SK-N-SH (cell line): ENCODE results near the gene KRT20. TPM values are rescaled to one million over a fixed set of nuclear protein-coding genes. Genes with fewer than 3 reads are reported as not detected.

Source experiments
- CTCF ChIA-PET: fragments of 300-600, 350-600 bp; formaldehyde crosslinking; extraction: SDS; loops from one replicate; lab custom pipeline; 2021; lab: Yijun Ruan, JAX
- POLR2A ChIA-PET: fragments of 350-600 bp; sonication (Branson Sonifier 250); formaldehyde crosslinking; extraction: SDS; loops from one replicate; lab custom pipeline; 2020; ENCODE audit warnings: antibody characterized with exemption, inconsistent platforms; lab: Yijun Ruan, JAX
- DNase-seq: peaks from one replicate; pipeline ENCODE4 v3.0.0; 2012
- H2AFZ ChIP-seq: fragments of 200-600 bp; sonication (generic); 2 replicates; pipeline ENCODE4 v1.8.1; 2016; ENCODE audit warnings: antibody characterized with exemption, mild to moderate bottlenecking, low read depth
- H3F3A ChIP-seq: fragments of 200-600 bp; sonication (generic); replicated peaks from 2 replicates; pipeline ENCODE3; 2016; ENCODE audit warnings: antibody characterized with exemption, mild to moderate bottlenecking; ENCODE audit not compliant: insufficient read depth
- H3K27ac ChIP-seq, 2 experiments: fragments of 200-500 bp in 1 of 2; fragments of 200-600 bp in 1 of 2; sonication (Bioruptor generic) in 1 of 2; sonication (generic), shearing (Covaris generic) in 1 of 2; 2 replicates each; pipeline versions ENCODE4 v1.5.1 to v1.6.1; 2014 to 2016; ENCODE audit warnings: low read depth in 2 of 2, inconsistent platforms in 1 of 2, low read length in 1 of 2, mild to moderate bottlenecking in 1 of 2, mixed read lengths in 1 of 2
- H3K27me3 ChIP-seq: fragments of 200-600 bp; sonication (generic), shearing (Covaris generic); 2 replicates; pipeline ENCODE4 v1.6.1; 2016; ENCODE audit warnings: mixed run types; ENCODE audit not compliant: insufficient read depth
- H3K36me3 ChIP-seq, 2 experiments: fragments of 200-500 bp in 1 of 2; fragments of 200-600 bp in 1 of 2; sonication (Bioruptor generic) in 1 of 2; sonication (generic) in 1 of 2; replicated peaks in 1 of 2; 2 replicates each; pipeline versions ENCODE3 to v1.5.1; 2014 to 2016; ENCODE audit warnings: low read length in 1 of 2, mild to moderate bottlenecking in 1 of 2; ENCODE audit not compliant: insufficient read depth in 2 of 2, control insufficient read depth in 1 of 2
- H3K4me1 ChIP-seq, 2 experiments: fragments of 200-500 bp in 1 of 2; fragments of 200-600 bp in 1 of 2; sonication (Bioruptor generic) in 1 of 2; sonication (generic), shearing (Covaris generic) in 1 of 2; 2 replicates each; pipeline versions ENCODE4 v1.5.1 to v1.6.1; 2014 to 2016; ENCODE audit warnings: low read depth in 1 of 2, low read length in 1 of 2, mixed run types in 1 of 2; ENCODE audit not compliant: insufficient read depth in 2 of 2, control insufficient read depth in 1 of 2
- H3K4me2 ChIP-seq: fragments of 200-600 bp; sonication (generic), shearing (Covaris generic); 2 replicates; pipeline ENCODE4 v1.6.1; 2017; ENCODE audit warnings: mixed run types
- H3K4me3 ChIP-seq, 2 experiments: fragments of 200-500 bp in 1 of 2; fragments of 200-600 bp in 1 of 2; sonication (Bioruptor generic) in 1 of 2; sonication (generic), shearing (Covaris generic) in 1 of 2; 2 replicates each; pipeline versions ENCODE4 v1.5.1 to v1.8.1; 2014 to 2016; ENCODE audit warnings: low read depth in 2 of 2, inconsistent platforms in 1 of 2, low read length in 1 of 2, mild to moderate bottlenecking in 1 of 2, mixed read lengths in 1 of 2, moderate library complexity in 1 of 2
- H3K79me2 ChIP-seq: fragments of 200-600 bp; sonication (generic); 2 replicates; pipeline ENCODE4 v1.8.1; 2017; ENCODE audit warnings: mild to moderate bottlenecking; ENCODE audit not compliant: insufficient read depth
- H3K9ac ChIP-seq: fragments of 200-600 bp; sonication (generic); 2 replicates; pipeline ENCODE4 v1.6.1; 2017; ENCODE audit warnings: mixed run types
- H3K9me2 ChIP-seq: fragments of 200-600 bp; sonication (generic); 2 replicates; pipeline ENCODE4 v1.6.1; 2017; ENCODE audit warnings: mixed run types
- H3K9me3 ChIP-seq: fragments of 200-600 bp; sonication (generic); 2 replicates; pipeline ENCODE4 v1.6.1; 2017; ENCODE audit warnings: mixed run types, mild to moderate bottlenecking, moderate library complexity
- H4K20me1 ChIP-seq: fragments of 200-600 bp; sonication (generic); 2 replicates; pipeline ENCODE4 v1.6.1; 2017; ENCODE audit warnings: mild to moderate bottlenecking, mixed run types; ENCODE audit not compliant: insufficient read depth
- ELF1 ChIP-seq: IDR thresholded peaks from 2 replicates; pipeline ENCODE4 v1.4.0; 2012
- FOSL2 ChIP-seq: IDR thresholded peaks from 2 replicates; pipeline ENCODE4 v1.4.0; 2012; ENCODE audit warnings: low read depth, mild to moderate bottlenecking, moderate library complexity, borderline replicate concordance
- FOXJ3 ChIP-seq: sonication (generic); formaldehyde crosslinking; IDR thresholded peaks from 2 replicates; pipeline ENCODE4 v1.5.1; 2020; ENCODE audit warnings: mild to moderate bottlenecking, missing genetic modification reagents
- FOXM1 ChIP-seq: IDR thresholded peaks from 2 replicates; pipeline ENCODE4 v1.4.0; 2012; ENCODE audit warnings: low read depth, mild to moderate bottlenecking
- GABPA ChIP-seq: IDR thresholded peaks from 2 replicates; pipeline ENCODE4 v1.4.0; 2012; ENCODE audit warnings: low read depth, mild to moderate bottlenecking
- GATA2 ChIP-seq: sonication (generic); formaldehyde crosslinking; IDR thresholded peaks from 2 replicates; pipeline ENCODE4 v1.5.0; 2020; ENCODE audit warnings: mild to moderate bottlenecking, missing genetic modification reagents
- JUND ChIP-seq: IDR thresholded peaks from 2 replicates; pipeline ENCODE4 v1.4.0; 2012
- NFIC ChIP-seq: IDR thresholded peaks from 2 replicates; pipeline ENCODE4 v1.4.0; 2012; ENCODE audit warnings: borderline replicate concordance
- NRF1 ChIP-seq: IDR thresholded peaks from 2 replicates; pipeline ENCODE4 v1.6.1; 2012; ENCODE audit warnings: low read depth, mild to moderate bottlenecking, low read length
- POLR2AphosphoS5 ChIP-seq: IDR thresholded peaks from 2 replicates; pipeline ENCODE4 v1.6.1; 2012; ENCODE audit warnings: low read depth, low read length
- RCOR1 ChIP-seq: fragments of 150-350 bp; IDR thresholded peaks from 2 replicates; pipeline ENCODE4 v1.6.1; 2017; ENCODE audit warnings: antibody characterized with exemption, low read length
- RFX5 ChIP-seq: IDR thresholded peaks from 2 replicates; pipeline ENCODE4 v1.6.1; 2012; ENCODE audit warnings: mild to moderate bottlenecking, improper control_type of control experiment, low read length
- SIN3A ChIP-seq: IDR thresholded peaks from 2 replicates; pipeline ENCODE4 v1.6.1; 2012; ENCODE audit warnings: low read depth, mild to moderate bottlenecking, low read length, moderate library complexity, borderline replicate concordance
- TAF1 ChIP-seq: IDR thresholded peaks from 2 replicates; pipeline ENCODE4 v1.6.1; 2012; ENCODE audit warnings: low read depth, mild to moderate bottlenecking, low read length, moderate library complexity, borderline replicate concordance
- TCF12 ChIP-seq: IDR thresholded peaks from 2 replicates; pipeline ENCODE4 v1.4.0; 2012
- YY1 ChIP-seq: IDR thresholded peaks from 2 replicates; pipeline ENCODE4 v1.4.0; 2012; ENCODE audit warnings: low read depth, mild to moderate bottlenecking
- WGBS: methylation state at CpG from one replicate; pipeline ENCODE4 v1.1.6; 2017; ENCODE audit warnings: low lambda C conversion rate; 5-methylcytosine and 5-hydroxymethylcytosine counted together
- polyA plus RNA-seq, 3 experiments: library from polyadenylated mRNA; depleted of rRNA; stranded (reverse); fragments of >200 nt; gene quantifications; 2 replicates each; pipeline ENCODE4 v1.2.3, GENCODE V29; 2012
- TF ChIP-seq, protein P1 (sequence below): IDR thresholded peaks from 2 replicates; pipeline ENCODE4 v1.4.0; 2012; ENCODE audit warnings: low read depth, borderline replicate concordance
- TF ChIP-seq, protein P2 (sequence below): IDR thresholded peaks from 2 replicates; pipeline ENCODE4 v1.4.0; 2012; ENCODE audit warnings: low read depth, borderline replicate concordance
- TF ChIP-seq, protein P3 (sequence below): IDR thresholded peaks from 2 replicates; pipeline ENCODE4; 2012
- TF ChIP-seq, protein P4 (sequence below): fragments of 200-600 bp; sonication (generic); IDR thresholded peaks from 2 replicates; pipeline ENCODE4 v1.6.1; 2017; ENCODE audit warnings: antibody characterized with exemption, mild to moderate bottlenecking, moderate library complexity

KRT20 gene
- polyA plus RNA-seq, 1 of the 3 experiments (the other 2 are of a cell fraction): not detected

DNA sequence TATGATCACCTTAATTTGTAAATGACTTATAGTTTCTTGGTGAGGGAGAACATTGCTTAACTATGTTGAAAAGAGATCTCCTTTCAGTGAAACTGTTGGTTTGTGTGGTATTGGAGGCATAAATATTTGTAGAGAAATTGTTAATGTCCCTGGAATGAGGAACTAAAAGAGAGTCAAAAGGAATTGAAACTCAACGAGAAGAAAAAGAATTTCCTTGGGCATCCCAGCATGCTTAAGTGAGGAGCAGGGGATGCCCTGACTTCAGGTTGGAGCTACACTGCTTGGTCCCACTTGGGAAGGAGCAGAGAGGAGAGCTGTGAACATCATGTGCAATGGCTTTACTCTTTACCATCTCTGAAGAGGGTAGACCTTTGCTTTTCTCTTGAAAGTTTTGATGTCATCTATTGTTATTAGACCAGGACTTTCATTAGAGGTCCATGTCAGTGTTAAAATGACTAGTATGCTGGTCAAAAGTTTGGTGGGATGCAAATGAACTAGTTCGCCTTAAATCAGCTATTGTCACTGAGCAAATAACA is 30.7 kb upstream of the KRT20 start:
- H3K9me3 ChIP-seq: no peaks in the 10 kb centered on the region
- POLR2A ChIA-PET: no interaction called here
- WGBS: 15% methylated on average over 2 of the region's 2 CpGs
- H3K9ac ChIP-seq: peak overlapping the region; percentile 21; the same call in 1 of the 2 replicates
- H3F3A ChIP-seq: peaks cover 4% of the 10 kb centered on the region
- no peaks in the 10 kb centered on the region for H3K36me3 ChIP-seq
- no peaks in the 10 kb centered on the region for H3K9me2 ChIP-seq
- H3K79me2 ChIP-seq: no peaks in the 10 kb centered on the region
- H2AFZ ChIP-seq: peak overlapping the region; percentile 24; the same call in 1 of the 2 replicates
- no peak overlapping the region for H3K4me2 ChIP-seq
- DNase-seq: no peak
- no peaks in the 10 kb centered on the region for H4K20me1 ChIP-seq
- TF ChIP-seq, protein P1, sequence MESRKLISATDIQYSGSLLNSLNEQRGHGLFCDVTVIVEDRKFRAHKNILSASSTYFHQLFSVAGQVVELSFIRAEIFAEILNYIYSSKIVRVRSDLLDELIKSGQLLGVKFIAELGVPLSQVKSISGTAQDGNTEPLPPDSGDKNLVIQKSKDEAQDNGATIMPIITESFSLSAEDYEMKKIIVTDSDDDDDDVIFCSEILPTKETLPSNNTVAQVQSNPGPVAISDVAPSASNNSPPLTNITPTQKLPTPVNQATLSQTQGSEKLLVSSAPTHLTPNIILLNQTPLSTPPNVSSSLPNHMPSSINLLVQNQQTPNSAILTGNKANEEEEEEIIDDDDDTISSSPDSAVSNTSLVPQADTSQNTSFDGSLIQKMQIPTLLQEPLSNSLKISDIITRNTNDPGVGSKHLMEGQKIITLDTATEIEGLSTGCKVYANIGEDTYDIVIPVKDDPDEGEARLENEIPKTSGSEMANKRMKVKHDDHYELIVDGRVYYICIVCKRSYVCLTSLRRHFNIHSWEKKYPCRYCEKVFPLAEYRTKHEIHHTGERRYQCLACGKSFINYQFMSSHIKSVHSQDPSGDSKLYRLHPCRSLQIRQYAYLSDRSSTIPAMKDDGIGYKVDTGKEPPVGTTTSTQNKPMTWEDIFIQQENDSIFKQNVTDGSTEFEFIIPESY: no peak
- TF ChIP-seq FOXM1 (no peak), ELF1 (no peak), POLR2AphosphoS5 (no peak), NFIC (no peak), TAF1 (no peak), GATA2 (CRISPR knock-in tag) (no peak), RCOR1 (no peak), TCF12 (no peak), FOXJ3 (CRISPR knock-in tag) (no peak), RFX5 (no peak), FOSL2 (no peak), GABPA (no peak), YY1 (no peak), SIN3A (no peak)
- TF ChIP-seq, protein P2, sequence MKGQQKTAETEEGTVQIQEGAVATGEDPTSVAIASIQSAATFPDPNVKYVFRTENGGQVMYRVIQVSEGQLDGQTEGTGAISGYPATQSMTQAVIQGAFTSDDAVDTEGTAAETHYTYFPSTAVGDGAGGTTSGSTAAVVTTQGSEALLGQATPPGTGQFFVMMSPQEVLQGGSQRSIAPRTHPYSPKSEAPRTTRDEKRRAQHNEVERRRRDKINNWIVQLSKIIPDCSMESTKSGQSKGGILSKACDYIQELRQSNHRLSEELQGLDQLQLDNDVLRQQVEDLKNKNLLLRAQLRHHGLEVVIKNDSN: no peak
- peaks cover 0 to 4% of the 10 kb centered on the region in 2 experiments; a peak in 2 of 4 replicates for H3K4me1 ChIP-seq
- no peak overlapping the region for H3K4me3 ChIP-seq
- CTCF ChIA-PET: interaction anchor here (1.4 to 11.9 kb wide), 5 partner anchors 9 to 746 kb away, joined by 4 to 140 read pairs (median 17); no protein-coding TSS in a partner anchor
- H3K27ac ChIP-seq: peak overlapping the region in 1 of 2 experiments; percentile 77; a peak in 2 of 4 replicates
- H3K27me3 ChIP-seq: no peaks in the 10 kb centered on the region

DNA sequence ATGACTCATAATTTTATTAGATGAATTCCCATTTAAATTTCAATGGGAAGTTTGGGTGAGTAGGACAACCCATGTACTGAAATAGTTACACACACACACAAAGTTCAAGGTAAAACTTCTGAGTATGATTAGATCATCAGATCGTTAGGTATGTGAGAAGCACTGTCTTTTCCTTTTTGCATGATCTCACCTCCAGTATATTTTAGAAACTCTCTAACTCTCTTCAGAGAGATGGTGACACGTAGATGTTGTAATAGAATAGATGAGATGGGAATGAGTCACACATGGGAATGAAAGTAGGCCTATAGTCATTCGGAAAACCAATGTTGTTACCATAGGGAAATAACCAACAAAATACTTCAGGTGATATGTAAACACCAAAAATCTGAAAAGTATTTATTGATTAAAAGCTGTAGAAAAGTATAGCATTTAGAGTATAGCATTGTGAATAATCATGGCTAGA is 30.2 kb upstream of the KRT20 start:
- ChIA-PET CTCF (interaction anchor here (1.8 to 11.9 kb wide), 5 partner anchors 9 to 751 kb away, joined by 5 to 140 read pairs (median 17); no protein-coding TSS in a partner anchor), POLR2A (no interaction called here)
- Histone ChIP-seq H3K9me2 (no peaks in the 10 kb centered on the region), H2AFZ (no peak overlapping the region), H3K4me1 (peaks cover 0 to 8% of the 10 kb centered on the region in 2 experiments; a peak in 2 of 4 replicates), H3K27me3 (no peaks in the 10 kb centered on the region), H3K36me3 (no peaks in the 10 kb centered on the region), H3K9ac (peak overlapping the region; percentile 21; the same call in 1 of the 2 replicates), H3K9me3 (no peaks in the 10 kb centered on the region), H3K27ac (peak overlapping the region in 1 of 2 experiments; percentile 77; a peak in 2 of 4 replicates), H3F3A (peaks cover 10% of the 10 kb centered on the region), H3K4me2 (no peak overlapping the region), H3K4me3 (no peak overlapping the region), H3K79me2 (no peaks in the 10 kb centered on the region), H4K20me1 (no peaks in the 10 kb centered on the region)
- no peak for TF ChIP-seq NRF1
- peak; percentile 81 for TF ChIP-seq JUND
- TF ChIP-seq FOSL2: peak; percentile 83
- TF ChIP-seq, protein P3, sequence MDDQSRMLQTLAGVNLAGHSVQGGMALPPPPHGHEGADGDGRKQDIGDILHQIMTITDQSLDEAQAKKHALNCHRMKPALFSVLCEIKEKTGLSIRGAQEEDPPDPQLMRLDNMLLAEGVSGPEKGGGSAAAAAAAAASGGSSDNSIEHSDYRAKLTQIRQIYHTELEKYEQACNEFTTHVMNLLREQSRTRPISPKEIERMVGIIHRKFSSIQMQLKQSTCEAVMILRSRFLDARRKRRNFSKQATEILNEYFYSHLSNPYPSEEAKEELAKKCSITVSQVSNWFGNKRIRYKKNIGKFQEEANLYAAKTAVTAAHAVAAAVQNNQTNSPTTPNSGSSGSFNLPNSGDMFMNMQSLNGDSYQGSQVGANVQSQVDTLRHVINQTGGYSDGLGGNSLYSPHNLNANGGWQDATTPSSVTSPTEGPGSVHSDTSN: peak; percentile 31; the same call in 1 of the 2 replicates
- TF ChIP-seq TCF12: peak; percentile 43; the same call in 1 of the 2 replicates
- TF ChIP-seq, protein P4, sequence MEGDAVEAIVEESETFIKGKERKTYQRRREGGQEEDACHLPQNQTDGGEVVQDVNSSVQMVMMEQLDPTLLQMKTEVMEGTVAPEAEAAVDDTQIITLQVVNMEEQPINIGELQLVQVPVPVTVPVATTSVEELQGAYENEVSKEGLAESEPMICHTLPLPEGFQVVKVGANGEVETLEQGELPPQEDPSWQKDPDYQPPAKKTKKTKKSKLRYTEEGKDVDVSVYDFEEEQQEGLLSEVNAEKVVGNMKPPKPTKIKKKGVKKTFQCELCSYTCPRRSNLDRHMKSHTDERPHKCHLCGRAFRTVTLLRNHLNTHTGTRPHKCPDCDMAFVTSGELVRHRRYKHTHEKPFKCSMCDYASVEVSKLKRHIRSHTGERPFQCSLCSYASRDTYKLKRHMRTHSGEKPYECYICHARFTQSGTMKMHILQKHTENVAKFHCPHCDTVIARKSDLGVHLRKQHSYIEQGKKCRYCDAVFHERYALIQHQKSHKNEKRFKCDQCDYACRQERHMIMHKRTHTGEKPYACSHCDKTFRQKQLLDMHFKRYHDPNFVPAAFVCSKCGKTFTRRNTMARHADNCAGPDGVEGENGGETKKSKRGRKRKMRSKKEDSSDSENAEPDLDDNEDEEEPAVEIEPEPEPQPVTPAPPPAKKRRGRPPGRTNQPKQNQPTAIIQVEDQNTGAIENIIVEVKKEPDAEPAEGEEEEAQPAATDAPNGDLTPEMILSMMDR: no peak
- no peak for DNase-seq
- WGBS: 3% methylated on average over 3 of the region's 3 CpGs
